ENCODE results near the gene ZNF264. TPM values are rescaled to one million over a fixed set of nuclear protein-coding genes. Genes with fewer than 3 reads are reported as not detected.

Gene ZNF264
- 13.6 and 46.5 TPM in 2 replicates for total RNA-seq

GRCh38 chr19:57191141-57192076, at the start of gene ZNF264:
Gene ZNF264, plus strand, starts transcription at chr19:57191500. Its CDS starts 414 bp downstream, at chr19:57191914.

GRCh38 chr19:57167385-57167784, 23.9 kb upstream of the ZNF264 start, which contains the start of gene DUXA:
Gene DUXA, minus strand, starts transcription at chr19:57167485. Its CDS starts 42 bp downstream, at chr19:57167443.

GRCh38 chr19:57240311-57241090, 49.2 kb downstream of the ZNF264 start, which contains the start of gene ZNF805:
Gene ZNF805, plus strand, starts transcription at chr19:57240632. Its CDS starts 260 bp downstream, at chr19:57240892.

Other genes with a start within 250 kb of the ZNF264 start
- not detected in 2 replicates for gene USP29, start 71.5 kb upstream of the ZNF264 start, total RNA-seq
- gene ZIM3, start 46.3 kb upstream of the ZNF264 start, total RNA-seq: not detected in 2 replicates
- not detected in 2 replicates for gene DUXA, start 24.0 kb upstream of the ZNF264 start, total RNA-seq
- 0.19 and 0.65 TPM in 2 replicates for gene AURKC, start 39.5 kb downstream of the ZNF264 start, total RNA-seq
- 16.4 and 31.0 TPM in 2 replicates for gene ZNF805, start 49.1 kb downstream of the ZNF264 start, total RNA-seq
- gene ZNF460, start 89.0 kb downstream of the ZNF264 start, total RNA-seq: 30.4 and 106 TPM in 2 replicates
- 7.6 and 11.2 TPM in 2 replicates for gene ZNF543, start 129.0 kb downstream of the ZNF264 start, total RNA-seq
- gene ZNF304, start 159.8 kb downstream of the ZNF264 start, total RNA-seq: 6.0 and 9.4 TPM in 2 replicates
- gene TRAPPC2B, start 172.1 kb downstream of the ZNF264 start, total RNA-seq: 6.0 and 6.3 TPM in 2 replicates
- gene ZNF547, start 172.1 kb downstream of the ZNF264 start, total RNA-seq: 2.4 and 4.3 TPM in 2 replicates
- gene ZNF548, start 198.4 kb downstream of the ZNF264 start, total RNA-seq: 10.2 and 16.0 TPM in 2 replicates
- 6.3 and 13.4 TPM in 2 replicates for gene ZNF17, start 219.7 kb downstream of the ZNF264 start, total RNA-seq
- gene ZNF749, start 243.8 kb downstream of the ZNF264 start, total RNA-seq: 8.7 and 15.6 TPM in 2 replicates

All from bladder microvascular endothelial cell (primary cell).